Transverse colon (tissue), 3 donors: ENCODE measurements around the gene RPL39.

Experiments
- CTCF ChIP-seq, 5 experiments: fragments of 200-600 bp in 3 of 5; fragments of 450-650 bp in 2 of 5; sonication (generic) in 3 of 5; IDR thresholded peaks; 1 replicate in 2 of 5; 2 replicates in 3 of 5; pipeline ENCODE4 v1.5.1; 2016 to 2017; ENCODE audit warnings: antibody characterized with exemption in 5 of 5, inconsistent platforms in 3 of 5, mild to moderate bottlenecking in 2 of 5, moderate library complexity in 1 of 5
- POLR2A ChIP-seq: fragments of 450-650 bp; IDR thresholded peaks from one replicate; pipeline ENCODE4 v1.6.1; 2016; ENCODE audit warnings: antibody characterized with exemption, mild to moderate bottlenecking, moderate library complexity

- TF ChIP-seq CTCF (IDR thresholded peaks at IDR 0.05) (no peak), POLR2A (no peak)
Measured at GRCh38 chrX:119778829-119779228, 12.6 kb downstream of the RPL39 start.
